Mononuclear cell (primary cell): Measurements from ENCODE around the gene THSD7A. TPM values are rescaled to one million over a fixed set of nuclear protein-coding genes. Genes with fewer than 3 reads are reported as not detected.

Experiments used
- H3K27me3 ChIP-seq: 2 replicates; pipeline ENCODE4 v1.6.0; 2011; ENCODE audit warnings: low read length, control low read depth; ENCODE audit not compliant: insufficient read depth
- H3K4me1 ChIP-seq: 2 replicates; pipeline ENCODE4 v1.5.1; 2011; ENCODE audit warnings: mild to moderate bottlenecking, low read length, control low read depth; ENCODE audit not compliant: insufficient read depth
- H3K4me3 ChIP-seq: 2 replicates; pipeline ENCODE4 v1.5.1; 2011; ENCODE audit warnings: mild to moderate bottlenecking, low read length, moderate library complexity
- H3K9me3 ChIP-seq: 2 replicates; pipeline ENCODE4 v1.5.1; 2011; ENCODE audit warnings: low read depth, mild to moderate bottlenecking, control low read depth, low read length
- total RNA-seq: library from RNA; depleted of rRNA; stranded (reverse); fragments of >200 nt; gene quantifications from one replicate; pipeline ENCODE4 v1.2.3, GENCODE V29; 2012

THSD7A gene
- total RNA-seq, 1 donor = 0.10 TPM

DNA sequence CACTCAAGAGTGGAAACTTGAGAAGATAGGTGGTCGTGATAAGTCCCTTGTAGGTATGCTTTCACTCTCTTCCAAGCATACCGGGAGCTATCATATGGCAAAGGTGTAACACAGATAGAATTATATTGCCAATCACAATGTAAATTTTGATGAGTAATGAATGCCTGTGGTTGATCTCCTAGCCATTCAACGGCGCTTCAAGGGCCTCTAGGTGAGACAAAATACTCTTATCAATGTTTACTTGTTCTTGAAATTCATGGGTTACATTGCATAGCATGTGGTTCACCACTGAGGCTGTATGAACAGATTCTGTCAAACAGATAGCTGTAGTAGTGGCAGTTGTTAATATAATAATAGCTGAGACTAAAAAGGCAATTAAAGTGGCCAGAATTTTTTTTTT lies 82.4 kb downstream of the THSD7A start:
- peaks cover 9% of the 10 kb centered on the region for H3K9me3 ChIP-seq
- no peaks in the 10 kb centered on the region for H3K4me1 ChIP-seq

DNA sequence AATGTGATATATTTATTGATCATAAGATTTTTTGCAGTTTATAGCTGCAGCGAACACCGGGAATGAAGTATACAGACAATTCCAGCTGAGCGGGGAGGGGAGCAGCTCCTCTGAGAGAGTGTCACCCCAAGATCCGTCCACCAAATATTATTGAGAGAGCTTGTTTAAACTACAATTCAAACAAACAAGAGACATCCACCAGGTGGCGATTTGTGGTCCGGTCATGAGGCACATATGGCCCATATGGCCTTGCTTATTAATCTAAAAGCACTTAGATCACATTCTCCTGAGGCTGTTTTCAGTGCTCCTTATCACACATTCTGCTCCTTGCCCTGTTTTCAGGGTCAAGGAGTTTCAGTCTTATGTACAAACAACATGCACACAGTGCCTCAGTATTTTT lies 83.1 kb downstream of the THSD7A start:
- Histone ChIP-seq H3K9me3 (peaks cover 9% of the 10 kb centered on the region), H3K4me1 (no peaks in the 10 kb centered on the region), H3K27me3 (no peaks in the 10 kb centered on the region), H3K4me3 (no peak overlapping the region)

More for the DNA sequence above, 82.4 kb downstream of the THSD7A start:
- no peak overlapping the region for H3K4me3 ChIP-seq
- no peaks in the 10 kb centered on the region for H3K27me3 ChIP-seq

DNA sequence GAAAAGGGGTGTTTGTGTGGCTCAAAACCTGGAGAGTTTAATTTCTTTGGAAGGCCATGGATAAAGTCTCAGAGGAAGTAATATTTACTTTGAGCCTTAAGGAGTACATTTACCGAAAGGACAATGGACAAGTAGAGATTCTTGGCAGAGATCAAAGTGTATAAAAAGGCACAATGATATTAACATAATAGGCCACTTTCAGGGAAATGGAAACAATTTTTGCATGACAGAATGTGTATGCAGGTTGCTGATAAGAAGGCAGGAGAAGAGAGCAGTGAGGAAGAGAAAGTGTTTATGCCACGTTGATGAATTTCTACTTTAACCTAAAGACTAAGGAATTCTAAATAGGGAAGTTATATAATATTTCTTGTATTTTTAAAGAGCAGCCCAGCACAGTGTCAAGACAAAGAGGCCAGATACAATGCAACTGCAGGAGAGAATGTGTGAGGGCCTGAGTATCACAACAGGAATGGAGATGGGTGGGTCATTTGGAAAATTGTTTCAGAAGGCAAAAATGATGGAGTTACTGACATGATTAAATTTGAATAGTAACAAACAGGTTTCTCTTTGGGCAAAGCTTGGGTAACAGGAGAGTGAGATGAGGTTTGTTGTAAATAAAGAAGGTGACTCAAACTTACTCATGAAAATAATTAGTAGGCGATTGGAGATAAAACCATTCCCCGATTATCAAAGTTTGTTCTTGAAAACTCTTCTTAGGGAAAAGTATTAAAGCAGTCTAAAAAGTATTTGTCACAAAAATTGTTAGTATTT lies 84.1 kb downstream of the THSD7A start:
- H3K27me3 ChIP-seq = no peaks in the 10 kb centered on the region
- peaks cover 9% of the 10 kb centered on the region for H3K9me3 ChIP-seq
- H3K4me1 ChIP-seq = no peaks in the 10 kb centered on the region
- no peak overlapping the region for H3K4me3 ChIP-seq

DNA sequence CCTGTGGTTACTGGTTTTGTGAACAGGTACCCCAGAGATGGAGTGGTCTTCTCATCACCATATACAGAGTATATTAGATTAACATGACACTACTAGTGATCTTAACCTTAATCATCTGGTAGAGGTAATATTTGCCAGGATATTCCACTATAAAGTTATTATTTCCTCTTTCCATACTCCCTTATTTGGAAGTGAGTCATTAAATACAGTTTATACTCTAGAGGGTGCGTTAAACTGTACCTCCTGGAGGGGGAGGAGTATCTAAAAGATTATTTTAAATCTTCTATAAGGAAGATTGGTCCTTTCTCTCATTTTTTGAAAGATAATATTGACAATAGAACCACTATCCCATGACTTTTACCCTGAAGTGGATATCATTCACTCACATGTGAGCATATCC lies 85.4 kb downstream of the THSD7A start:
- Histone ChIP-seq H3K4me1 (no peaks in the 10 kb centered on the region), H3K27me3 (no peaks in the 10 kb centered on the region), H3K4me3 (no peak overlapping the region), H3K9me3 (peaks cover 9% of the 10 kb centered on the region)

DNA sequence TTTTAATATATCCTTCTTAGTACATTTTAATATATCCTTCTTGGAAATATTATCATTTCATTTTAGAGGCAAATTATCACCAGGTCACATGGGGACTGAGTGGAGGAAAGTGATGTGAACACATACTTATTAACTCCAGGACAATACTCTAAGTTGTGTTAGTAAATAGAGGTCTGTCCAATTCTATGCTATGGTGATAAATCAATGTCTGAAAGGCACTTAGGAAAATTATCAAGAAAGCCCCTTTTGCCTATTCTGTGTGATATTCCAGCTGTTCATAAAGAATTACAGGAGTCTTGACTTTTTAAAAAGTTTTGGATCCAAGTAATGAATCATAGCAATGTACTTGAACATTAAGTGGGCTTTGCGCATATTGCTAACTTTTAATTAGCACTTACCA lies 88.5 kb downstream of the THSD7A start:
- Histone ChIP-seq H3K4me3 (no peak overlapping the region), H3K4me1 (no peaks in the 10 kb centered on the region), H3K9me3 (peaks cover 9% of the 10 kb centered on the region), H3K27me3 (no peaks in the 10 kb centered on the region)

DNA sequence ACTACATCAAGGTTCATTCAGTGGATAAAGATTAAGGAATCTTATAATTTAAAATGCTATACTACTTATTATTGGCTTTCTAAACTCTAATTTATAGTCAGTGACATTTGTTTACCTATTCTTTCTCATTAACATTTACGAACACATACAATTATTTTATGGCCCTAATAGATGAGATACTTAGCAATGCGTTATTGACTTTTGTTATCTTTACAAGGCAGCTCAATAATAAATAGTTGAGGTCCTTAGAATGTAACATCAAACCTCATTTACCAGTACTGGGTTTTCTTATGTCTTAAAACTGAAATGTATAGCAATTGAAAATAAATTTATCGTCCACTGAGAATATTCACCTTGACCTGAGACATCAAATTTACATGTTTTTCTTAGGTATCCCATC lies 89.0 kb downstream of the THSD7A start:
- H3K4me3 ChIP-seq = no peak overlapping the region
- no peaks in the 10 kb centered on the region for H3K27me3 ChIP-seq
- peaks cover 9% of the 10 kb centered on the region for H3K9me3 ChIP-seq
- H3K4me1 ChIP-seq = no peaks in the 10 kb centered on the region

DNA sequence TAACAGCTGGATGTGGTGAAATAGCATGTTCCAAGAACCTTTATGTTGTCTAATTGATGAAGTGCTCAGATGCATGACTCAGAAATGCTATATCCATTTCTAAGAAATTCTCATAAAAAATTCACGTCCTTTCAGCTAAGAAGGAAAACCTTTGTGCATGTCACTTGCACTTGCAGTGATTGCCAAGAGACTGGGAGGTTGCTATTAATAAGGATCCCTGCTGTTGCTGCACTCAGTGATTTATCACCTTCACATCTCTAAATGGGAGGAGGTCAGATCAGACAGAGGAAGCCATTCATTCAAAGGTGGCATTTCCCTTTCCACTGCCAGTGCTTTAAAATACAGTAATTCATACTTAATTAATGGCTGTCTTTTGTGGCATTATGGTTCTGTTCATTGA lies 89.5 kb downstream of the THSD7A start:
- peaks cover 9% of the 10 kb centered on the region for H3K9me3 ChIP-seq
- H3K4me1 ChIP-seq = no peaks in the 10 kb centered on the region
- H3K4me3 ChIP-seq = no peak overlapping the region
- no peaks in the 10 kb centered on the region for H3K27me3 ChIP-seq

DNA sequence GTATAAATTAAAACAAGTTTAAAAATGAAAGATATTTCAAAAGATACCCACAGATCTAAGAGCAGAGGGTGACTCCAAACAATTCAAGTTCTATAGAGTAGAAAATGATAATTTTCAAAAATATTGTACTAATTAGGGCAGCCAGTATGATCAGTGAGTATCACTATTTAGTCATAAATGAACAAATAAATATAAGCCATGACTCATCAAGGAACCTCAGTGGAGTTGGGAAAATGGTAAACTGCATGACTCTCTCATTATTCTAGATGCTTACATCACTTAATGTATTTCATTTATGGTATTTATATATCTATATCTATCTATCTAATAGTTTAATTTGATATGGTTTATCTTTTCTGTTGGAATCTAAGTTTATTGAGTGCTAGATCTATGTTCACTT lies 94.3 kb downstream of the THSD7A start:
- H3K27me3 ChIP-seq = no peaks in the 10 kb centered on the region
- no peak overlapping the region for H3K4me3 ChIP-seq
- H3K4me1 ChIP-seq = no peaks in the 10 kb centered on the region
- no peaks in the 10 kb centered on the region for H3K9me3 ChIP-seq

DNA sequence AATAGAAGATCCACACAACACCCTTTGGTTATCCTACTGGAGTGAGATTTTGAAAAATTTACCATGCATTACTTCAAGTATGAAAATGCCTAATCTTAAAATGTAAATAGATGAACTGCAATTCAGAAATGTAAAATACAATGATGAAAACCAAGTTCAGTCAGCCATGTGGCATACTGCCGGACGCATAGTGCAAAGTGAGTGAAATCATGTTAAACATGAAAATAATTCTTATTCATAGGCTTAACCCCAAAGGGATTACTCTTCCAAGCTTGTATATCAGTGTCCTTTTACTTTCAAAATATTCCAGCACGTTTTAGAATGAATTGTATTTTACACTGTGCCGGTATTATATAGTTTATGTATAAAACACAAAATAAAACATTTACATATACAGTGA lies 99.8 kb downstream of the THSD7A start:
- H3K27me3 ChIP-seq = no peaks in the 10 kb centered on the region
- no peak overlapping the region for H3K4me3 ChIP-seq
- no peaks in the 10 kb centered on the region for H3K9me3 ChIP-seq
- no peaks in the 10 kb centered on the region for H3K4me1 ChIP-seq

DNA sequence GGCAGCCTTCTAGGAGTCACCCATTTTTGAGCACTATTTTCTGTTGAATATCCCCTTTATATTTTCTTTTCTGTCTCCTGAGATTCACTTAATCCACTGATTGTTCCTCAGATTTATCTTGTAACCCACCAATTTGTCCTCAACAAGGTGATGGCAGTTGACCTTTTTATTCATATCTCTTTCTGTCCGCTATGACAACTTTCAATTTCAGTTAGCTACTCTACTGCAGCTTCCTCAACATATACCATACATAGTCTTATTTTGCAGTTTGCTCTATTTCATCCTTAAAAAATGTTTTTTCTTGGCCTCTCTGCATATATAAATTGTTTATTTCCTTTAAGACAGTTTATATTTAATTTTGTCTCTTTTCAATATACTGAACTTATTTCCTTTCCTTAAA lies 101.3 kb downstream of the THSD7A start:
- Histone ChIP-seq H3K4me3 (no peak overlapping the region), H3K9me3 (no peaks in the 10 kb centered on the region), H3K4me1 (no peaks in the 10 kb centered on the region), H3K27me3 (no peaks in the 10 kb centered on the region)

DNA sequence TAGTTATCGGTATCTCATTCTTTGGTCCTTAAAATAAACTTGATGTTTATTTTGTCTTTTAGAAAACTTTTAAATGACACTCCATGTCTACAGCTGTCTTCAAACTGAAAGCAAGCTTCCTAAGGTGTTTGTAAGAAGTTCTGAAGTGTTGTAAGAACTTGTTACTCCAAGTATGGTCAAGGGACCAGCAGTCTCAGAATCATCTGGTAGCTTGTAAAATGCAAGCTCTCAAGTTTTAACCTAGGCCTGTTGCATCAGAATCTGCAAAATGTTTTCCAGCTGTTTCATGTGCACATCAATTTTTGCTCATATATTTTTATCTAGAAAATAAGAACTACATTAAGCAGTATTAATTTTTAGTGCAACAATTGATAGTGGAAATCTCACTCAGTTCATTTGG lies 104.1 kb downstream of the THSD7A start:
- no peaks in the 10 kb centered on the region for H3K4me1 ChIP-seq
- no peaks in the 10 kb centered on the region for H3K9me3 ChIP-seq
- no peak overlapping the region for H3K4me3 ChIP-seq
- no peaks in the 10 kb centered on the region for H3K27me3 ChIP-seq

DNA sequence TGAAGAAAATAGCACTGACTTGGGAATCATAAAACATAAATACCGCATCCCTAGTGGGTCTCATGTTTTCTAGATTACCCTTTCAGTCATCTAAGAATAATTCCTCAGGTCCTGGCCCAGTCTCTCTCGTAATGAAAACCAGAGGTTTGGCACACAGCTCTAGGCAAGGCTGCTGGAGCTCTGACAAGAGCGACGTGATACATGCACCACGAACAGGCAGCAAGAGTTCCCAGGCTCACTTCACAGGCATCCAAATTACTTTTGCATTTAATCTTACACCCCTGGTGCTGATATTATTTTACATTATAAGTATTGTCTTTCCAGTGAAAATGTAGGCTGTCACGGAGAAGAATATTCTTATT lies 105.2 kb downstream of the THSD7A start:
- H3K4me3 ChIP-seq = no peak overlapping the region

DNA sequence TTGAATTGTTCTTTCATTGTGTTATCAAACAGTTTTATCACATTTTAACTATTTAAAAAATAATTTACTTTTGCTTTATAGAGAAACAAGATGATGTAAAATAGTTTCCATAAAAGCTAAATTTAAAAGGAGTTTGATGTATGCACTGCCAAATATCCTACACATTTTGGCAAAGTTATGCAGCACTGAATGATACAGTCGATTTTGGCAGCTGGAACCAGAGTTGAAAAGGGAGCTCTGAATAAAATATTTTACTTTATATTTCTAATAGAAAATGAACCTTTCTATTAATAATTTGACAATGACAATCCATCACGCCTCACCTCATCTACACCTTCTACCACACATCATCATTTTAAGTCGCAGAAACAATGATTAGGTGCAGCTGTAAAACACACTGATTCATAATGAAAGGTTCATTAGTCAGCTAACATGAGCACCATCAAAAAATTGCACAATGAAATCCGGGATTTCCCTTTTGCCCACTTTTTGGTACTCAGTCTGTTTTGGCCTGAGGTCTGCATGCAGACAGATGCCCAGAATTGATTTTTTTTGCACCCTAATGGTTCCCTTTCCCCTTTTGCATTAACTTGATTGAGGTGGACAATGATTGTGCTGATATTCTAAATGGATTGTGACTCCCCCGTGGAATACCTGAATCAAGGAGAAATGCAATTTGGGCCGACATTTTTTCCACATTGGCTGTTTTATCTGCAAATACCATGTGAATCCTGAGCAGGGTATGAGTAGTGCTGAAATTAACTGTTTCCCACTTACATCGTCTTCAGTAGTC lies 105.8 kb downstream of the THSD7A start:
- H3K4me3 ChIP-seq = no peak overlapping the region
- H3K9me3 ChIP-seq = no peaks in the 10 kb centered on the region
- H3K4me1 ChIP-seq = no peaks in the 10 kb centered on the region
- H3K27me3 ChIP-seq = no peaks in the 10 kb centered on the region

More for the DNA sequence above, 105.2 kb downstream of the THSD7A start:
- Histone ChIP-seq H3K4me1 (no peaks in the 10 kb centered on the region), H3K9me3 (no peaks in the 10 kb centered on the region), H3K27me3 (no peaks in the 10 kb centered on the region)

DNA sequence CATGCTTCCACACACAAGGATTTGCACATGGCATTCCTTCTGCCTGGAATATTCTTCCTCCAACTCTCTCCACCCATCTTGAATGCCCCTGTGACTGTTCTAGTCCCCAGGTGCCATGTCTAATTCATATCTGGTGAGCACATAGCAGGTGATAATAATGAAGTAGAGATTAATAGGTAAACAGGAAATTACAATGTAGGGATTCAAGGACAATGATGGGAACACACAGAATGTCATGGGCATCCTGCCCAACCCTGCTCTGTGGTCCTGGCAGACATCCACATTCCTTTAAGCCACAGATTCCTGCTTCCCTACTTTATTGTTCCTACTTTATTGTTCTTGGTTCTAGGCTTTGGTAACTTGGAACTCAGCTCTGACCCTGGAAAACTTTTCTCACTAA lies 115.8 kb downstream of the THSD7A start:
- H3K9me3 ChIP-seq = no peaks in the 10 kb centered on the region
- no peak overlapping the region for H3K4me3 ChIP-seq
- H3K27me3 ChIP-seq = no peaks in the 10 kb centered on the region
- H3K4me1 ChIP-seq = no peaks in the 10 kb centered on the region

DNA sequence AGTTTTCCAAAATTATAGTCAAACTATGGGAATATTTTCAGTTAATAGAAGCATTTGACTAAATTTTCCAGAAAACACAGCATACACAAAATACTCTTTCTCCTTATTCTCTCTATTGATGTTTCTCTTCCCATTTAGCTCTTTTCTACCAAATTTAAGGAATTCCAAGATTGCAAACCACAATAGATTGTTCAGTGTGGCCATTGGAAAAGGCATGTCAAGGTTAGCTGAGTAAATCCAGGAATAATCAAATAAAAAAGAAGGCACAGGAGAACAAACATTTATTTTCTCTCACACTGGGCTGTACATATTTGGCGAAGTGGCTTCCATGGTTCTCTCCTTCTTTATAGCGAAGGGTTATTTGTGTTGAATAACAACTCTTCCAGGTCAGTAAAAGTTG lies 117.3 kb downstream of the THSD7A start:
- Histone ChIP-seq H3K9me3 (no peaks in the 10 kb centered on the region), H3K4me3 (no peak overlapping the region), H3K27me3 (no peaks in the 10 kb centered on the region), H3K4me1 (no peaks in the 10 kb centered on the region)

DNA sequence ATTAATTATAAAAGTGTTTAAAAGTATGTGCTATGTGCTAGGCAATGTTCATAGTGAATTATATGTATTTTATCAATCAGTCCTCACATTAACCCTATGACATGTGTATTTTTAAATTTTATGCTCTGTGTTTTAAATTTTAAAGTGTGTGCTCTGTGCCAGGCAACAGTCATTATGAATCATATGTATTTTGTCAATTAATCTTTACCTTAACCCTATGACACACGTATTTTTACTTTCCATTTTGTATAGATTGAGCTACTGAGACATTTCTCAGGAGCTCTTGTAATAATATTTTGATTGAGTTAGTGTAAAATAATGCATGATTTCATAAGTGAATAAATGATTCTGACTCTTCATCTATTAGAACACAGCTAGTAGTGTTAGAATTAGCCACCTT lies 117.8 kb downstream of the THSD7A start:
- no peaks in the 10 kb centered on the region for H3K4me1 ChIP-seq

More for the DNA sequence above, 117.8 kb downstream of the THSD7A start:
- H3K9me3 ChIP-seq = no peaks in the 10 kb centered on the region
- H3K27me3 ChIP-seq = no peaks in the 10 kb centered on the region
- no peak overlapping the region for H3K4me3 ChIP-seq
